Thyroid gland (tissue), 4 donors: ENCODE results near the gene CSF2. TPM values are rescaled to one million over a fixed set of nuclear protein-coding genes. Genes with fewer than 3 reads are reported as not detected.

Source experiments
- DNase-seq, 2 donors: peaks; one replicate each; pipeline ENCODE4 v3.0.0-alpha.2; 2019
- H3K27ac ChIP-seq, 3 donors: fragments of 200-600 bp; sonication (generic); 1 replicate in 2 of 3; 2 replicates in 1 of 3; pipeline ENCODE4 v1.5.1; 2016 to 2019; ENCODE audit warnings: mild to moderate bottlenecking in 1 of 3, moderate library complexity in 1 of 3
- H3K27me3 ChIP-seq: fragments of 200-600 bp; sonication (generic); one replicate; pipeline ENCODE4 v1.5.1; 2019
- H3K36me3 ChIP-seq, 2 donors: fragments of 200-600 bp; sonication (generic); one replicate each; pipeline ENCODE4 v1.5.1; 2016 to 2019
- H3K4me1 ChIP-seq, 2 donors: fragments of 200-600 bp; sonication (generic); one replicate each; pipeline ENCODE4 v1.5.1; 2017 to 2019
- H3K4me3 ChIP-seq, 3 donors: fragments of 200-600 bp; sonication (generic); replicated peaks in 1 of 3; 1 replicate in 2 of 3; 2 replicates in 1 of 3; pipeline ENCODE4 v1.5.1; 2016; ENCODE audit warnings: mild to moderate bottlenecking in 1 of 3
- H3K9me3 ChIP-seq: fragments of 200-600 bp; sonication (generic); one replicate; pipeline ENCODE4 v1.5.1; 2017
- POLR2A ChIP-seq, 2 donors: fragments of 450-650 bp; IDR thresholded peaks; one replicate each; pipeline ENCODE4 v1.6.1; 2017; ENCODE audit warnings: antibody characterized with exemption in 2 of 2, mild to moderate bottlenecking in 2 of 2, moderate library complexity in 1 of 2
- WGBS, 2 donors: methylation state at CpG; one replicate each; pipeline ENCODE4 v1.1.5; 2017; 5-methylcytosine and 5-hydroxymethylcytosine counted together
- intact Hi-C: fragments of 100-400 bp; cut with DNase I; formaldehyde crosslinking; loops from one replicate; pipeline ENCODE4 v1.15.1; 2023
- total RNA-seq, 4 donors: library from RNA; depleted of rRNA; stranded (reverse); fragments of >200 nt; gene quantifications; one replicate each; pipeline ENCODE4 v1.2.3, GENCODE V29; 2016
- TF ChIP-seq, protein P1 (sequence below), 6 experiments: fragments of 200-600 bp in 3 of 6; fragments of 450-650 bp in 3 of 6; sonication (generic) in 3 of 6; IDR thresholded peaks; one replicate each; pipeline ENCODE4 v1.5.1; 2016 to 2019; ENCODE audit warnings: antibody characterized with exemption in 6 of 6, mild to moderate bottlenecking in 2 of 6, inconsistent platforms in 1 of 6, moderate library complexity in 1 of 6

The CSF2 gene
- total RNA-seq, 4 donors from 2014 or later: not detected

DNA sequence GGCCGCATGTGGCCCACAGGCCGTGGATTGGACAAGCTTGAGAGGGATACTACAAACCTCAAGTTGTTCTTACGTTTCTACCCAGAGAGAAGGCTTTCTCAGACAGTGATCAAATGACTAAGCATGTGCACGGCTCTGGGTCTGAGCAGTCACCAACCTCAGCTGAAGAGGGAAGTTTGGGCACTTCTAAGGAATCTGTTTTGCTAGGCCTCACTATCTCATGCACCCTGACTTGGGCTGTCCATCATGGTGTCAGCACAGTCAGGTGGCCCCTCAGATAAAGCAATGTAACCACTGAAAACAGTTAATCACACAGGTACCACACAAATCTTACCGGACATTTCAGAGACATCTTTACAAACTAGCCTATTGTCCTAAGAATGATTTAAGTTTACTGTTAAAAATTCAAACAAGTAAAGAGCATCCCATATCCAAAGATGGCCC is 24.6 kb downstream of the CSF2 start:
- H3K36me3 ChIP-seq: no peaks in the 10 kb centered on the region
- peaks cover 1 to 3% of the 10 kb centered on the region in 2 donors for H3K4me1 ChIP-seq
- intact Hi-C loops: no loop called here
- H3K4me3 ChIP-seq: no peak overlapping the region
- no peak overlapping the region for H3K27ac ChIP-seq
- no peak for DNase-seq
- H3K9me3 ChIP-seq: no peaks in the 10 kb centered on the region
- H3K27me3 ChIP-seq: no peaks in the 10 kb centered on the region
- 66 to 77% methylated on average over 5 of the region's 5 CpGs for WGBS, 2 donors
- TF ChIP-seq, protein P1, sequence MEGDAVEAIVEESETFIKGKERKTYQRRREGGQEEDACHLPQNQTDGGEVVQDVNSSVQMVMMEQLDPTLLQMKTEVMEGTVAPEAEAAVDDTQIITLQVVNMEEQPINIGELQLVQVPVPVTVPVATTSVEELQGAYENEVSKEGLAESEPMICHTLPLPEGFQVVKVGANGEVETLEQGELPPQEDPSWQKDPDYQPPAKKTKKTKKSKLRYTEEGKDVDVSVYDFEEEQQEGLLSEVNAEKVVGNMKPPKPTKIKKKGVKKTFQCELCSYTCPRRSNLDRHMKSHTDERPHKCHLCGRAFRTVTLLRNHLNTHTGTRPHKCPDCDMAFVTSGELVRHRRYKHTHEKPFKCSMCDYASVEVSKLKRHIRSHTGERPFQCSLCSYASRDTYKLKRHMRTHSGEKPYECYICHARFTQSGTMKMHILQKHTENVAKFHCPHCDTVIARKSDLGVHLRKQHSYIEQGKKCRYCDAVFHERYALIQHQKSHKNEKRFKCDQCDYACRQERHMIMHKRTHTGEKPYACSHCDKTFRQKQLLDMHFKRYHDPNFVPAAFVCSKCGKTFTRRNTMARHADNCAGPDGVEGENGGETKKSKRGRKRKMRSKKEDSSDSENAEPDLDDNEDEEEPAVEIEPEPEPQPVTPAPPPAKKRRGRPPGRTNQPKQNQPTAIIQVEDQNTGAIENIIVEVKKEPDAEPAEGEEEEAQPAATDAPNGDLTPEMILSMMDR (IDR thresholded peaks at IDR 0.05): no peak
- no peak for TF ChIP-seq POLR2A (IDR thresholded peaks at IDR 0.05)

DNA sequence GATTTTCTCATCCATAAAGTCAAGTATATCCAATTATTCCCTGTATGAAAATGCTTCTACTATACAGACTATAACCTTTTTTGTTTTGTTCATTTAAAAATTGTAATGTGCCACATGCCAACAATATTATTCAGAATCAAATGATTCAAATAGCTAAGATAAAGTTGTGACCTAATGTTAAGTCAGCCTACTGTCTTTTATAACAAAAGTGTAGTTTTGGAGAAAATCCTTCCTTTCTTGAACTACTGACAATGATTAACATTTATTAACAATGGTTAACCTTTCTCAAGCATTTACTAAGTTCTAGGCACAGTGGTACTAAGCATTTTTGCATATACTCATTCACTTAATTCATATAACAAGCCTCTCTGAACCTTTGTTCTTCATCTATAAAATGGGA is 25.0 kb downstream of the CSF2 start:
- Histone ChIP-seq H3K9me3 (no peaks in the 10 kb centered on the region), H3K27ac (no peak overlapping the region), H3K36me3 (no peaks in the 10 kb centered on the region), H3K4me1 (peaks cover 4 to 8% of the 10 kb centered on the region in 2 donors), H3K27me3 (no peaks in the 10 kb centered on the region), H3K4me3 (no peak overlapping the region)
- TF ChIP-seq, protein P1 (IDR thresholded peaks at IDR 0.05): no peak
- TF ChIP-seq POLR2A (IDR thresholded peaks at IDR 0.05): no peak
- DNase-seq: no peak
- intact Hi-C loops: no loop called here

DNA sequence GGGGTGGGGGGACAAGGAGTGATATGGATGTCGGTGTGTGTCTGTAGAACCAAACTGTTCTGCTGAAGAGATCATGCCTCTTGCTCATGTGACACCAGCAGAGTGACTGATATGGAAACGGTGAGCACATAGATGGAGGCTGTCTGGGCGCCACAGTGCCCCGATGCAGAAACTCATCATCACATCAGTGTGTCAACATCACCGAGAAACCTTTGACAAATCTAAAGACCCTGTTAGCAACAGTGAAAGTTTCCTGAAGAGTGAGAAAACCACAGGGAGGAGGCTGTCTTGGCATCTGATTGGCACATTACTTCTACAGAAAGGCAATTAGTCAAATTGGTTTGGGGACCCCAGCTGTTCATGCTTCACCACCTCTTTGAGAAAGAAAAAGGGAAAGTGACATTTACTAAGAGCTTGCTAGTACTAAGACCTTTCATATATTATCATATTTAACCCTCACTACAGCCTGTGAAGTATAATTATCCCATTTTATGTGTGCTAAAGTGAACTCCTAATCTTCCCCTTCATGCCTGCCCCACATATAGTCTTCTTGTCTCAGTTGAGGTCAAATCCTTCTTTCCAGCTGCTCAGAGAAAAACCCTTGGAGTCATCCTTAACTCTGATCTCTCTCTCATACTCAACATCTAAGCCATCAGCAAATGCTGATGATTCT is 25.6 kb downstream of the CSF2 start:
- Histone ChIP-seq H3K4me1 (peaks cover 4 to 14% of the 10 kb centered on the region in 2 donors), H3K9me3 (no peaks in the 10 kb centered on the region), H3K27me3 (no peaks in the 10 kb centered on the region), H3K4me3 (no peak overlapping the region), H3K36me3 (no peaks in the 10 kb centered on the region), H3K27ac (no peak overlapping the region)
- intact Hi-C loops: no loop called here
- 66 to 67% methylated on average over 5 of the region's 5 CpGs for WGBS, 2 donors
- TF ChIP-seq, protein P1 (IDR thresholded peaks at IDR 0.05): no peak
- no peak for TF ChIP-seq POLR2A (IDR thresholded peaks at IDR 0.05)
- DNase-seq: no peak

DNA sequence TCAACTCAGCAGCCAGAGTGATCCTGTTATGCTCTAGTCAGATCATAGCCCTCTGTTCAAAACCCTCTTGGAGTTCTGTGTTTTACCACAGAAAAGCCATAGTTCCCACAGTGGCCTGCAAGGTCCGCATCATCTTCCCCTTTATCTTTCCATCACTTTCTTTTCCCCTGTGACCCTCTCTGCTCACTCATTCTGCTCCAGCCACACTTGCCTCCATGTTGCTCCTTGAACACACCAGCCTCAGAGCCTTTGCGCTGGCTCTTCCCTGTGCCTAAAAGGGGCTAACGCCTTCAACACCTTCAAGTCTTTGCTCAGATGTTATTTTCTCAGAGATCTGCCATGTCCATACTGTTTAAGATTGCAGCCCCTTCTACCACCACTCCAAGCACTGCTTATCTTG is 26.3 kb downstream of the CSF2 start:
- TF ChIP-seq POLR2A (IDR thresholded peaks at IDR 0.05): no peak
- TF ChIP-seq, protein P1 (IDR thresholded peaks at IDR 0.05): no peak
- no peaks in the 10 kb centered on the region for H3K27me3 ChIP-seq
- no peaks in the 10 kb centered on the region for H3K9me3 ChIP-seq
- no peaks in the 10 kb centered on the region for H3K36me3 ChIP-seq
- intact Hi-C loops: no loop called here
- whole genome bisulfite sequencing, 2 donors: 82 to 84% methylated on average over 3 of the region's 3 CpGs
- H3K4me3 ChIP-seq: no peak overlapping the region
- peaks cover 4 to 14% of the 10 kb centered on the region in 2 donors for H3K4me1 ChIP-seq
- no peak overlapping the region for H3K27ac ChIP-seq
- DNase-seq: no peak

DNA sequence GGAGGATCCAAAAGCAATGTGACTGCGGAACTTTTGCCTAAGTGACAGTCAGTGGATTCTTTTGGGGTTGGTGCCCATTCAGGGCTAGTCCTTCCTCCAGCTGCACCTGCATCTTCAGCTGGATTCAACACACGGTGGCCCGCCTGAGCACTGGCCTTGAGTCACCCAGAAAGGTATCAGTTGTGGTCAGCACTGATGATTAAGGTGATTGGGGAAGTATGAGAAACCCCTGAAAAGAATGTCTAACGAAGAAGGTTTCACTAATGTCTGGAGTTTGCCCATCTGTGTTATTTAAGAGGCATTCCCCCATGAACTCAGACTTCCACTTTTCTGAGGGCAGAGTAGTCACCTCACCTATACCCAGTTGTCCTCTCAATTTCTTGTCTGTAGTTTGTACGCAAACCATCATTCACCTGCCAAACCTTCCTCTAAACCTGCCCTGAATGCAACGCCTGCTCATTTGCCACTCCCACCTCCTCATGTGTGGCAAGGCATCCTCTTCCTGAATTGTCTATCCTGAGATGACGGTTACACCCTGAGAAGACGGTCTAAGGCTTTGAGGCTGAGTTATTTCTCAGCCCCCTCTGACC is 27.2 kb downstream of the CSF2 start:
- no peak overlapping the region for H3K4me3 ChIP-seq
- no peak for DNase-seq
- no peaks in the 10 kb centered on the region for H3K36me3 ChIP-seq
- TF ChIP-seq, protein P1 (IDR thresholded peaks at IDR 0.05): no peak
- TF ChIP-seq POLR2A (IDR thresholded peaks at IDR 0.05): no peak
- intact Hi-C loops: no loop called here
- H3K27me3 ChIP-seq: no peaks in the 10 kb centered on the region
- WGBS, 2 donors: 89% methylated on average over 8 of the region's 8 CpGs
- H3K27ac ChIP-seq: no peak overlapping the region
- H3K9me3 ChIP-seq: no peaks in the 10 kb centered on the region
- H3K4me1 ChIP-seq: peaks cover 4 to 14% of the 10 kb centered on the region in 2 donors
